WTC11 (cell line): ENCODE measurements around the gene BSX. TPM values are rescaled to one million over a fixed set of nuclear protein-coding genes. Genes with fewer than 3 reads are reported as not detected.

Experiments used
- ATAC-seq: fragments of 200-7000 bp; cut with Tn5 transposase; 2 replicates; pipeline ENCODE4 v1.10.0; 2021; ENCODE audit warnings: mild to moderate bottlenecking, moderate library complexity
- CTCF ChIA-PET: fragments of 300-600 bp; sonication (Branson Sonifier 250); formaldehyde crosslinking; loops from one replicate; lab custom pipeline; 2021; ENCODE audit warnings: antibody characterized with exemption; lab: Charles Lee
- POLR2A ChIA-PET: fragments of 350-600 bp; sonication (Branson Sonifier 250); formaldehyde crosslinking; loops from one replicate; lab custom pipeline; 2021; ENCODE audit warnings: antibody characterized with exemption; lab: Charles Lee
- DNase-seq: peaks from one replicate; pipeline ENCODE4 v3.0.0; 2021; ENCODE audit warnings: low spot score
- H3K27ac Mint-ChIP-seq: 2 replicates; pipeline ENCODE4 v1.8.0; 2021; ENCODE audit warnings: mixed read lengths
- H3K27me3 Mint-ChIP-seq: 2 replicates; pipeline ENCODE4 v1.8.0; 2021; ENCODE audit warnings: low read depth, mild to moderate bottlenecking, moderate library complexity, mixed read lengths
- H3K36me3 Mint-ChIP-seq: 2 replicates; pipeline ENCODE4 v1.8.0; 2021; ENCODE audit warnings: mixed read lengths
- H3K4me1 Mint-ChIP-seq: 2 replicates; pipeline ENCODE4 v1.8.0; 2022; ENCODE audit warnings: mixed read lengths
- H3K4me3 Mint-ChIP-seq: 2 replicates; pipeline ENCODE4 v1.8.0; 2021; ENCODE audit warnings: mild to moderate bottlenecking, moderate library complexity, mixed read lengths
- H3K9me3 Mint-ChIP-seq: 2 replicates; pipeline ENCODE4 v1.8.0; 2021; ENCODE audit warnings: mixed read lengths
- ELF4 ChIP-seq: sonication (generic); formaldehyde crosslinking; IDR thresholded peaks from 2 replicates; pipeline ENCODE4 v1.8.1; 2022; ENCODE audit warnings: low read depth, mild to moderate bottlenecking, moderate library complexity, missing genetic modification reagents
- EMX1 ChIP-seq: fragments of 250-450 bp; sonication (Bioruptor Pico); IDR thresholded peaks from 2 replicates; pipeline ENCODE4 v1.8.0; 2021; ENCODE audit warnings: mild to moderate bottlenecking
- ESRRA ChIP-seq: sonication (generic); formaldehyde crosslinking; IDR thresholded peaks from 2 replicates; pipeline ENCODE4 v1.8.1; 2022; ENCODE audit warnings: mild to moderate bottlenecking, missing genetic modification reagents, borderline replicate concordance
- FOXK1 ChIP-seq: sonication (generic); formaldehyde crosslinking; IDR thresholded peaks from 2 replicates; pipeline ENCODE4 v1.8.0; 2022; ENCODE audit warnings: mild to moderate bottlenecking, moderate library complexity, missing genetic modification reagents
- FOXP1 ChIP-seq: sonication (generic); formaldehyde crosslinking; IDR thresholded peaks from 2 replicates; pipeline ENCODE4 v1.8.0; 2022; ENCODE audit warnings: missing genetic modification reagents, mild to moderate bottlenecking, moderate library complexity, borderline replicate concordance
- GABPB1 ChIP-seq: sonication (generic); formaldehyde crosslinking; IDR thresholded peaks from 2 replicates; pipeline ENCODE4 v1.8.1; 2023; ENCODE audit warnings: mild to moderate bottlenecking, missing genetic modification reagents
- IRF2 ChIP-seq: sonication (generic); formaldehyde crosslinking; IDR thresholded peaks from 2 replicates; pipeline ENCODE4 v1.8.0; 2022; ENCODE audit warnings: low read depth, missing genetic modification reagents, borderline replicate concordance
- MXD4 ChIP-seq: fragments of 250-450 bp; sonication (Bioruptor Pico); IDR thresholded peaks from 2 replicates; pipeline ENCODE4 v1.8.0; 2021; ENCODE audit warnings: mild to moderate bottlenecking, moderate library complexity, borderline replicate concordance
- MYBL2 ChIP-seq: sonication (generic); formaldehyde crosslinking; IDR thresholded peaks from 2 replicates; pipeline ENCODE4 v1.8.1; 2023; ENCODE audit warnings: mild to moderate bottlenecking, moderate library complexity, missing genetic modification reagents
- OVOL2 ChIP-seq: fragments of 250-450 bp; sonication (Bioruptor Pico); IDR thresholded peaks from 2 replicates; pipeline ENCODE4 v1.9.0; 2021; ENCODE audit warnings: mild to moderate bottlenecking, borderline replicate concordance
- RELA ChIP-seq: sonication (generic); formaldehyde crosslinking; IDR thresholded peaks from 2 replicates; pipeline ENCODE4 v1.8.1; 2022; ENCODE audit warnings: missing genetic modification reagents, mild to moderate bottlenecking, borderline replicate concordance
- SMAD3 ChIP-seq: sonication (generic); formaldehyde crosslinking; IDR thresholded peaks from 2 replicates; pipeline ENCODE4 v1.8.0; 2022; ENCODE audit warnings: missing genetic modification reagents, mild to moderate bottlenecking, borderline replicate concordance
- SOX15 ChIP-seq: fragments of 250-450 bp; sonication (Bioruptor Pico); IDR thresholded peaks from 2 replicates; pipeline ENCODE4 v1.9.0; 2021; ENCODE audit warnings: mild to moderate bottlenecking
- ZNF232 ChIP-seq: sonication (generic); formaldehyde crosslinking; IDR thresholded peaks from 2 replicates; pipeline ENCODE4 v1.8.0; 2022; ENCODE audit warnings: mild to moderate bottlenecking, missing genetic modification reagents
- total RNA-seq: library from RNA; stranded (reverse); gene quantifications from 3 replicates; pipeline ENCODE4 v1.2.3, GENCODE V29; 2021
- TF ChIP-seq, protein P1 (sequence below): sonication (generic); formaldehyde crosslinking; IDR thresholded peaks from 2 replicates; pipeline ENCODE4 v1.8.1; 2023; ENCODE audit warnings: mild to moderate bottlenecking, missing genetic modification reagents, moderate library complexity
- TF ChIP-seq, protein P2 (sequence below): fragments of 250-450 bp; sonication (Bioruptor Pico); IDR thresholded peaks from 2 replicates; pipeline ENCODE4 v1.9.0; 2021; ENCODE audit warnings: mild to moderate bottlenecking, borderline replicate concordance
- TF ChIP-seq, protein P3 (sequence below): sonication (generic); formaldehyde crosslinking; IDR thresholded peaks from 2 replicates; pipeline ENCODE4 v1.8.1; 2022; ENCODE audit warnings: low read depth, mild to moderate bottlenecking, moderate library complexity, missing genetic modification reagents, borderline replicate concordance
- TF ChIP-seq, protein P4 (sequence below): sonication (generic); formaldehyde crosslinking; IDR thresholded peaks from 2 replicates; pipeline ENCODE4 v1.8.1; 2023; ENCODE audit warnings: mild to moderate bottlenecking, missing genetic modification reagents
- TF ChIP-seq, protein P5 (sequence below): fragments of 250-450 bp; sonication (Bioruptor Pico); conservative IDR thresholded peaks from 2 replicates; pipeline ENCODE4 v1.9.0; 2021; ENCODE audit warnings: mild to moderate bottlenecking
- TF ChIP-seq, protein P6 (sequence below): sonication (generic); formaldehyde crosslinking; IDR thresholded peaks from 2 replicates; pipeline ENCODE4 v1.8.1; 2022; ENCODE audit warnings: mild to moderate bottlenecking, missing genetic modification reagents, moderate library complexity, borderline replicate concordance
- TF ChIP-seq, protein P7 (sequence below): sonication (generic); formaldehyde crosslinking; IDR thresholded peaks from 2 replicates; pipeline ENCODE4 v1.8.0; 2023; ENCODE audit warnings: missing genetic modification reagents

BSX gene
- total RNA-seq, 1 experiment from 2014 or later = not detected

DNA sequence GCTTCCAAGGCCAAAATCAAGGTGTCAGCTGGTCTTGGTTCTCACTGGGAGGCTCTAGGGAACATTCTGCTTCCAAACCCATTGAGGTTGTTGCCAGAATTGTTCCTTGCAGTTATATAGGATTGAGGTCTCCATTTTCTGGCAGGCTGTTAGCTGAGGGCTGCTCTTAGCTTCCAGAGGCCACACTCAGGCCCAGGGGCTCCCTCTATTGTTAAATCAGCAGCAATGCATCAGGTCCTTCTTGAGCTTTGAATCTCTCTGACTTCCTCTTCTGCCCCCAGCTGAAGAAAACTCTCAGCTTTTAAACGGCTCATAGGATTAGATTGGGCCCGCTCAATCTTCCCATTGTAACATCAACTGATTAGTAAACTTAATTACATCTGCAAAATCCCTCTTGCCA lies 39.3 kb upstream of the BSX start:
- H3K4me3 Mint-ChIP-seq = no peak overlapping the region
- peaks cover 8% of the 10 kb centered on the region for H3K4me1 Mint-ChIP-seq
- no peaks in the 10 kb centered on the region for H3K9me3 Mint-ChIP-seq
- ChIA-PET POLR2A (interaction anchor here (0.6 to 1.0 kb wide), 4 partner anchors 39 to 606 kb away, joined by 3 read pairs; partner anchors contain the start of gene BSX), CTCF (interaction anchor here (0.6 to 2.8 kb wide), 60 partner anchors 9 to 556 kb away, joined by 3 to 55 read pairs (median 4); partner anchors contain the start of genes BSX and HSPA8)
- H3K27ac Mint-ChIP-seq = no peak overlapping the region
- peak; percentile 36 for DNase-seq
- TF ChIP-seq, protein P1, sequence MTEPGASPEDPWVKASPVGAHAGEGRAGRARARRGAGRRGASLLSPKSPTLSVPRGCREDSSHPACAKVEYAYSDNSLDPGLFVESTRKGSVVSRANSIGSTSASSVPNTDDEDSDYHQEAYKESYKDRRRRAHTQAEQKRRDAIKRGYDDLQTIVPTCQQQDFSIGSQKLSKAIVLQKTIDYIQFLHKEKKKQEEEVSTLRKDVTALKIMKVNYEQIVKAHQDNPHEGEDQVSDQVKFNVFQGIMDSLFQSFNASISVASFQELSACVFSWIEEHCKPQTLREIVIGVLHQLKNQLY (CRISPR knock-in tag) = no peak
- TF ChIP-seq ZNF232 (no peak), SMAD3 (CRISPR knock-in tag) (no peak), ESRRA (CRISPR knock-in tag) (no peak), IRF2 (no peak), ELF4 (CRISPR knock-in tag) (no peak)
- TF ChIP-seq, protein P2, sequence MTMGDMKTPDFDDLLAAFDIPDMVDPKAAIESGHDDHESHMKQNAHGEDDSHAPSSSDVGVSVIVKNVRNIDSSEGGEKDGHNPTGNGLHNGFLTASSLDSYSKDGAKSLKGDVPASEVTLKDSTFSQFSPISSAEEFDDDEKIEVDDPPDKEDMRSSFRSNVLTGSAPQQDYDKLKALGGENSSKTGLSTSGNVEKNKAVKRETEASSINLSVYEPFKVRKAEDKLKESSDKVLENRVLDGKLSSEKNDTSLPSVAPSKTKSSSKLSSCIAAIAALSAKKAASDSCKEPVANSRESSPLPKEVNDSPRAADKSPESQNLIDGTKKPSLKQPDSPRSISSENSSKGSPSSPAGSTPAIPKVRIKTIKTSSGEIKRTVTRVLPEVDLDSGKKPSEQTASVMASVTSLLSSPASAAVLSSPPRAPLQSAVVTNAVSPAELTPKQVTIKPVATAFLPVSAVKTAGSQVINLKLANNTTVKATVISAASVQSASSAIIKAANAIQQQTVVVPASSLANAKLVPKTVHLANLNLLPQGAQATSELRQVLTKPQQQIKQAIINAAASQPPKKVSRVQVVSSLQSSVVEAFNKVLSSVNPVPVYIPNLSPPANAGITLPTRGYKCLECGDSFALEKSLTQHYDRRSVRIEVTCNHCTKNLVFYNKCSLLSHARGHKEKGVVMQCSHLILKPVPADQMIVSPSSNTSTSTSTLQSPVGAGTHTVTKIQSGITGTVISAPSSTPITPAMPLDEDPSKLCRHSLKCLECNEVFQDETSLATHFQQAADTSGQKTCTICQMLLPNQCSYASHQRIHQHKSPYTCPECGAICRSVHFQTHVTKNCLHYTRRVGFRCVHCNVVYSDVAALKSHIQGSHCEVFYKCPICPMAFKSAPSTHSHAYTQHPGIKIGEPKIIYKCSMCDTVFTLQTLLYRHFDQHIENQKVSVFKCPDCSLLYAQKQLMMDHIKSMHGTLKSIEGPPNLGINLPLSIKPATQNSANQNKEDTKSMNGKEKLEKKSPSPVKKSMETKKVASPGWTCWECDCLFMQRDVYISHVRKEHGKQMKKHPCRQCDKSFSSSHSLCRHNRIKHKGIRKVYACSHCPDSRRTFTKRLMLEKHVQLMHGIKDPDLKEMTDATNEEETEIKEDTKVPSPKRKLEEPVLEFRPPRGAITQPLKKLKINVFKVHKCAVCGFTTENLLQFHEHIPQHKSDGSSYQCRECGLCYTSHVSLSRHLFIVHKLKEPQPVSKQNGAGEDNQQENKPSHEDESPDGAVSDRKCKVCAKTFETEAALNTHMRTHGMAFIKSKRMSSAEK (CRISPR knock-in tag) = no peak
- TF ChIP-seq, all 79 proteins: peak for 0
- ATAC-seq = peak; percentile 95
- H3K27me3 Mint-ChIP-seq = peaks cover 9% of the 10 kb centered on the region
- no peaks in the 10 kb centered on the region for H3K36me3 Mint-ChIP-seq

DNA sequence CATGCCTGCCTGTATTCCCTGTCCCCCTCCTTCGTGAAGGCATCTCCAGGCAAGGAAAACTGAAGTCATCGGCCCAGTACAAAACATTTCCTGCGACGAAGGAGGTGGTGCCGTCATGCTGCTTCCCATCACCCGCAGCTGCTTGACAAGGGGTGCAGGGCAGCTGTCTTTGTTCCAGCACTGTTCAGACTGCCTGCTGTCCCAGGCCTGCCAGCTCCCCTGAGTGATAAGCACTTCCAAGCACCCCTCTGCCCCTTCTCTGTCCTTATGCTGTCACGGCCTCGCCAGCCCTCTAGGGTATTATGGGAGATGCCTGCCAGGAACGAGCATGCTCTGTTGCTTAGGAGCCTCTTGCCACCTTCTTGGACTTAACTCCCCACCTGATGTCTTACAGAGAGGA lies 37.1 kb upstream of the BSX start:
- peaks cover 9% of the 10 kb centered on the region for H3K27me3 Mint-ChIP-seq
- ChIA-PET POLR2A (no interaction called here), CTCF (interaction anchor here (0.6 to 2.8 kb wide), 3 partner anchors 36 to 155 kb away, joined by 3 to 55 read pairs (median 3); no protein-coding TSS in a partner anchor)
- ATAC-seq = no peak
- no peak for TF ChIP-seq EMX1 (CRISPR knock-in tag)
- TF ChIP-seq, protein P3, sequence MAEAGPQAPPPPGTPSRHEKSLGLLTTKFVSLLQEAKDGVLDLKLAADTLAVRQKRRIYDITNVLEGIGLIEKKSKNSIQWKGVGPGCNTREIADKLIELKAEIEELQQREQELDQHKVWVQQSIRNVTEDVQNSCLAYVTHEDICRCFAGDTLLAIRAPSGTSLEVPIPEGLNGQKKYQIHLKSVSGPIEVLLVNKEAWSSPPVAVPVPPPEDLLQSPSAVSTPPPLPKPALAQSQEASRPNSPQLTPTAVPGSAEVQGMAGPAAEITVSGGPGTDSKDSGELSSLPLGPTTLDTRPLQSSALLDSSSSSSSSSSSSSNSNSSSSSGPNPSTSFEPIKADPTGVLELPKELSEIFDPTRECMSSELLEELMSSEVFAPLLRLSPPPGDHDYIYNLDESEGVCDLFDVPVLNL (CRISPR knock-in tag) = no peak
- TF ChIP-seq, protein P4, sequence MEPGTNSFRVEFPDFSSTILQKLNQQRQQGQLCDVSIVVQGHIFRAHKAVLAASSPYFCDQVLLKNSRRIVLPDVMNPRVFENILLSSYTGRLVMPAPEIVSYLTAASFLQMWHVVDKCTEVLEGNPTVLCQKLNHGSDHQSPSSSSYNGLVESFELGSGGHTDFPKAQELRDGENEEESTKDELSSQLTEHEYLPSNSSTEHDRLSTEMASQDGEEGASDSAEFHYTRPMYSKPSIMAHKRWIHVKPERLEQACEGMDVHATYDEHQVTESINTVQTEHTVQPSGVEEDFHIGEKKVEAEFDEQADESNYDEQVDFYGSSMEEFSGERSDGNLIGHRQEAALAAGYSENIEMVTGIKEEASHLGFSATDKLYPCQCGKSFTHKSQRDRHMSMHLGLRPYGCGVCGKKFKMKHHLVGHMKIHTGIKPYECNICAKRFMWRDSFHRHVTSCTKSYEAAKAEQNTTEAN (CRISPR knock-in tag) = no peak
- TF ChIP-seq FOXP1 (CRISPR knock-in tag) = no peak
- TF ChIP-seq MXD4 (CRISPR knock-in tag) = no peak
- TF ChIP-seq MYBL2 (CRISPR knock-in tag) = no peak
- no peak for TF ChIP-seq RELA
- no peak for TF ChIP-seq SOX15 (CRISPR knock-in tag)
- no peak overlapping the region for H3K4me3 Mint-ChIP-seq
- H3K4me1 Mint-ChIP-seq = peaks cover 8% of the 10 kb centered on the region
- no peaks in the 10 kb centered on the region for H3K9me3 Mint-ChIP-seq
- H3K27ac Mint-ChIP-seq = no peak overlapping the region
- no peak for DNase-seq
- H3K36me3 Mint-ChIP-seq = no peaks in the 10 kb centered on the region

DNA sequence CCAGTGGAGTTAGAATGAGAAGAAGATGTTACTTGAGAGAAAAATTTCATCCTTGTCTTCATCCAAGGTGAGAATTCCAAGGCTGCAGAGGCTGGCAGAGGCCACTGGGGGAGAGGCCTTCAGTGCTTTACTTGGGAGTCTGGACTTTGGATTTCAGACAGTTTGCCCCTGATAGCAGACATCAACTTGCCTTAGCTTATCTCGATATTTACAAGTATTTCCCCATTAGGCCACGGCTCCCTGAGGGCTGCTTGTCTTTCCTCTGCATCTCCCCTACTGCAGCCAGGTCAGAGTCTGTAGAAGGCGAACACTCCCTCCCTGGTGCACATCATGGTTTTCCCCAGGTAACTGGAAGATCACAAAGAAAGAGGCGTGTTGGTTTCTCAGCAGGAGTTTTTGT lies 29.9 kb upstream of the BSX start:
- ATAC-seq (peak; percentile 59), DNase-seq (no peak)
- ChIA-PET CTCF (interaction anchor here (0.7 to 2.6 kb wide), 4 partner anchors 9 to 148 kb away, joined by 3 to 10 read pairs (median 7); no protein-coding TSS in a partner anchor), POLR2A (no interaction called here)
- H3K27ac Mint-ChIP-seq = no peak overlapping the region
- no peaks in the 10 kb centered on the region for H3K9me3 Mint-ChIP-seq
- H3K27me3 Mint-ChIP-seq = peaks cover 2% of the 10 kb centered on the region; the same call in 1 of the 2 replicates
- H3K4me1 Mint-ChIP-seq = peaks cover 20% of the 10 kb centered on the region
- no peak overlapping the region for H3K4me3 Mint-ChIP-seq
- H3K36me3 Mint-ChIP-seq = no peaks in the 10 kb centered on the region
- no peak for TF ChIP-seq OVOL2
- TF ChIP-seq ELF4 (CRISPR knock-in tag) = no peak
- no peak for TF ChIP-seq GABPB1 (CRISPR knock-in tag)
- no peak for TF ChIP-seq FOXK1
- TF ChIP-seq, protein P5, sequence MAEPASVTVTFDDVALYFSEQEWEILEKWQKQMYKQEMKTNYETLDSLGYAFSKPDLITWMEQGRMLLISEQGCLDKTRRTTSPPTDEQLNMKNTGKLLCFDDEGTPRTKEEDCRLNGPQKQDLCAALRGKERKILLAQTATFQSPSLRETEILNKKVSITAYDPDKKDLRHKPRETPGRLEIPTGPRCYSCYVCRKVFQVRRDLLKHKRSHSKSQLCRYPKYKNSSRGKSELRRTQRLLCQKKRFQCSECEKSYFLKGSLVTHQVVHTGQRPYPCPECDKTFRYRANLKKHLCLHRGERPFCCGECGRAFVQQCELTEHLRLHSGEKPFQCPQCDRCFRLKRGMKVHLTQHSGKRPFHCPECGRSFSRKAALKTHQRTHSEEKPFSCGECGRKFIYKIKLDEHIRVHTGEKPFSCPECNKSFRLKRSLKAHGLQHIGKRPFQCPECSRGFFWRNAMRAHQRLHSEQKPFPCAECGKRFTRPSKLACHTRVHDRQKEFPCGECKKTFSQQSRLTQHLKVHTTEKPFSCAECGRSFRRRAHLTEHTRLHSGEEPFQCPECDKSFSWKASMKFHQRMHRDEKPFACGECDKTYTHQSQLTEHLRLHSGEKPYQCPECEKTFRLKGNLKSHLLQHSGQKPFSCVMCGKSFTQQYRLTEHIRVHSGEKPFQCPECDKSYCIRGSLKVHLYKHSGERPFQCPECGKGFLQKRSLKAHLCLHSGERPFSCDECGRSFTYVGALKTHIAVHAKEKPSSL (CRISPR knock-in tag) = no peak
- TF ChIP-seq, protein P6, sequence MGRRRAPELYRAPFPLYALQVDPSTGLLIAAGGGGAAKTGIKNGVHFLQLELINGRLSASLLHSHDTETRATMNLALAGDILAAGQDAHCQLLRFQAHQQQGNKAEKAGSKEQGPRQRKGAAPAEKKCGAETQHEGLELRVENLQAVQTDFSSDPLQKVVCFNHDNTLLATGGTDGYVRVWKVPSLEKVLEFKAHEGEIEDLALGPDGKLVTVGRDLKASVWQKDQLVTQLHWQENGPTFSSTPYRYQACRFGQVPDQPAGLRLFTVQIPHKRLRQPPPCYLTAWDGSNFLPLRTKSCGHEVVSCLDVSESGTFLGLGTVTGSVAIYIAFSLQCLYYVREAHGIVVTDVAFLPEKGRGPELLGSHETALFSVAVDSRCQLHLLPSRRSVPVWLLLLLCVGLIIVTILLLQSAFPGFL (CRISPR knock-in tag) = no peak
- TF ChIP-seq, protein P7, sequence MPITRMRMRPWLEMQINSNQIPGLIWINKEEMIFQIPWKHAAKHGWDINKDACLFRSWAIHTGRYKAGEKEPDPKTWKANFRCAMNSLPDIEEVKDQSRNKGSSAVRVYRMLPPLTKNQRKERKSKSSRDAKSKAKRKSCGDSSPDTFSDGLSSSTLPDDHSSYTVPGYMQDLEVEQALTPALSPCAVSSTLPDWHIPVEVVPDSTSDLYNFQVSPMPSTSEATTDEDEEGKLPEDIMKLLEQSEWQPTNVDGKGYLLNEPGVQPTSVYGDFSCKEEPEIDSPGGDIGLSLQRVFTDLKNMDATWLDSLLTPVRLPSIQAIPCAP = no peak
